Activated naive CD8-positive, alpha-beta T cell treated with anti-CD3 and anti-CD28 coated beads for 36 hours (primary cell): Measurements from ENCODE around the gene ZCCHC7. TPM values are rescaled to one million over a fixed set of nuclear protein-coding genes. Genes with fewer than 3 reads are reported as not detected.
A peak's percentile ranks its signal among the peaks of the same experiment; 100 is the strongest.

Source experiments
- DNase-seq: peaks from one replicate; pipeline ENCODE4 v3.0.0; 2021
- H3K27ac Mint-ChIP-seq: one replicate; pipeline ENCODE4 v1.8.0; 2022; ENCODE audit warnings: mild to moderate bottlenecking, moderate library complexity, mixed read lengths
- H3K27me3 Mint-ChIP-seq: one replicate; pipeline ENCODE4 v1.8.0; 2022; ENCODE audit warnings: mild to moderate bottlenecking, mixed read lengths
- H3K36me3 Mint-ChIP-seq: one replicate; pipeline ENCODE4 v1.8.0; 2021; ENCODE audit warnings: mild to moderate bottlenecking, mixed read lengths
- H3K4me1 Mint-ChIP-seq: one replicate; pipeline ENCODE4 v1.8.0; 2021; ENCODE audit warnings: mixed read lengths
- H3K4me3 Mint-ChIP-seq: one replicate; pipeline ENCODE4 v1.8.0; 2022; ENCODE audit warnings: mild to moderate bottlenecking, moderate library complexity, mixed read lengths
- H3K9me3 Mint-ChIP-seq: one replicate; pipeline ENCODE4 v1.8.0; 2022; ENCODE audit warnings: mixed read lengths
- total RNA-seq, 2 experiments: library from RNA; stranded (reverse); gene quantifications; one replicate each; pipeline ENCODE4 v1.2.3, GENCODE V29; 2021

The ZCCHC7 gene
- total RNA-seq, 2 experiments from 2014 or later: 35.4 to 37.5 TPM

- no peak overlapping the region for H3K27ac Mint-ChIP-seq
- H3K9me3 Mint-ChIP-seq: peaks cover 9% of the 10 kb centered on the region
- no peaks in the 10 kb centered on the region for H3K27me3 Mint-ChIP-seq
These were observed 139.6 kb downstream of the ZCCHC7 start for GRCh38 chr9:37259951-37260350.

GRCh38 chr9:37262410-37262809 is 142.0 kb downstream of the ZCCHC7 start:
- Mint-ChIP-seq H3K4me3 (no peak overlapping the region), H3K27me3 (no peaks in the 10 kb centered on the region), H3K36me3 (peaks cover 37% of the 10 kb centered on the region), H3K27ac (no peak overlapping the region), H3K9me3 (no peaks in the 10 kb centered on the region), H3K4me1 (peaks cover 12% of the 10 kb centered on the region)
- no peak for DNase-seq

More at GRCh38 chr9:37259951-37260350, 139.6 kb downstream of the ZCCHC7 start:
- H3K4me1 Mint-ChIP-seq: peaks cover 21% of the 10 kb centered on the region
- DNase-seq: no peak
- no peak overlapping the region for H3K4me3 Mint-ChIP-seq
- H3K36me3 Mint-ChIP-seq: peaks cover 50% of the 10 kb centered on the region

GRCh38 chr9:37264539-37264938 is 144.2 kb downstream of the ZCCHC7 start:
- DNase-seq: no peak
- no peaks in the 10 kb centered on the region for H3K27me3 Mint-ChIP-seq
- H3K4me1 Mint-ChIP-seq: peaks cover 10% of the 10 kb centered on the region
- no peak overlapping the region for H3K4me3 Mint-ChIP-seq
- H3K27ac Mint-ChIP-seq: no peak overlapping the region
- peaks cover 34% of the 10 kb centered on the region for H3K36me3 Mint-ChIP-seq
- no peaks in the 10 kb centered on the region for H3K9me3 Mint-ChIP-seq

GRCh38 chr9:37266630-37267029 is 146.3 kb downstream of the ZCCHC7 start:
- Mint-ChIP-seq H3K4me3 (no peak overlapping the region), H3K9me3 (peaks cover 2% of the 10 kb centered on the region), H3K4me1 (peaks cover 8% of the 10 kb centered on the region), H3K27ac (no peak overlapping the region), H3K27me3 (no peaks in the 10 kb centered on the region), H3K36me3 (peaks cover 30% of the 10 kb centered on the region)
- no peak for DNase-seq

GRCh38 chr9:37269221-37269620 is 148.8 kb downstream of the ZCCHC7 start:
- Mint-ChIP-seq H3K4me3 (no peak overlapping the region), H3K36me3 (peaks cover 42% of the 10 kb centered on the region), H3K27ac (no peak overlapping the region), H3K9me3 (peaks cover 11% of the 10 kb centered on the region), H3K4me1 (peaks cover 6% of the 10 kb centered on the region), H3K27me3 (no peaks in the 10 kb centered on the region)
- DNase-seq: no peak

- Mint-ChIP-seq H3K9me3 (peaks cover 13% of the 10 kb centered on the region), H3K27ac (no peak overlapping the region), H3K27me3 (no peaks in the 10 kb centered on the region), H3K4me3 (no peak overlapping the region), H3K4me1 (peaks cover 12% of the 10 kb centered on the region), H3K36me3 (peaks cover 54% of the 10 kb centered on the region)
- DNase-seq: no peak
These were observed 151.3 kb downstream of the ZCCHC7 start for GRCh38 chr9:37271679-37272078.

- H3K27ac Mint-ChIP-seq: no peak overlapping the region
These were observed 153.2 kb downstream of the ZCCHC7 start for GRCh38 chr9:37273595-37273994.

GRCh38 chr9:37281541-37281940 is 161.2 kb downstream of the ZCCHC7 start:
- Mint-ChIP-seq H3K27me3 (no peaks in the 10 kb centered on the region), H3K36me3 (peaks cover 23% of the 10 kb centered on the region), H3K4me3 (no peak overlapping the region), H3K27ac (no peak overlapping the region), H3K9me3 (peaks cover 1% of the 10 kb centered on the region), H3K4me1 (peaks cover 32% of the 10 kb centered on the region)
- no peak for DNase-seq

More at GRCh38 chr9:37273595-37273994, 153.2 kb downstream of the ZCCHC7 start:
- Mint-ChIP-seq H3K36me3 (peaks cover 62% of the 10 kb centered on the region), H3K9me3 (peaks cover 13% of the 10 kb centered on the region), H3K4me3 (no peak overlapping the region), H3K27me3 (no peaks in the 10 kb centered on the region), H3K4me1 (peaks cover 14% of the 10 kb centered on the region)
- DNase-seq: no peak

- peak overlapping the region; percentile 80 for H3K27ac Mint-ChIP-seq
- peaks cover 24% of the 10 kb centered on the region for H3K36me3 Mint-ChIP-seq
- H3K27me3 Mint-ChIP-seq: no peaks in the 10 kb centered on the region
- H3K4me1 Mint-ChIP-seq: peaks cover 41% of the 10 kb centered on the region
- peaks cover 7% of the 10 kb centered on the region for H3K9me3 Mint-ChIP-seq
- DNase-seq: no peak
- peak overlapping the region; percentile 46 for H3K4me3 Mint-ChIP-seq
These were observed 163.5 kb downstream of the ZCCHC7 start for GRCh38 chr9:37283730-37284325.

- H3K4me1 Mint-ChIP-seq: peaks cover 47% of the 10 kb centered on the region
- DNase-seq: no peak
- H3K9me3 Mint-ChIP-seq: peaks cover 10% of the 10 kb centered on the region
- H3K27ac Mint-ChIP-seq: peak overlapping the region; percentile 25
- peak overlapping the region; percentile 25 for H3K4me3 Mint-ChIP-seq
- H3K36me3 Mint-ChIP-seq: peaks cover 30% of the 10 kb centered on the region
- no peaks in the 10 kb centered on the region for H3K27me3 Mint-ChIP-seq
These were observed 164.3 kb downstream of the ZCCHC7 start for GRCh38 chr9:37284636-37285035.

GRCh38 chr9:37286530-37287175 is 166.3 kb downstream of the ZCCHC7 start:
- H3K27me3 Mint-ChIP-seq: no peaks in the 10 kb centered on the region
- H3K27ac Mint-ChIP-seq: peak overlapping the region; percentile 70
- peaks cover 32% of the 10 kb centered on the region for H3K36me3 Mint-ChIP-seq
- no peak overlapping the region for H3K4me3 Mint-ChIP-seq
- no peak for DNase-seq
- peaks cover 61% of the 10 kb centered on the region for H3K4me1 Mint-ChIP-seq
- peaks cover 13% of the 10 kb centered on the region for H3K9me3 Mint-ChIP-seq

GRCh38 chr9:37287317-37287716 is 166.9 kb downstream of the ZCCHC7 start:
- Mint-ChIP-seq H3K27me3 (no peaks in the 10 kb centered on the region), H3K27ac (peak overlapping the region; percentile 70), H3K4me3 (no peak overlapping the region)

GRCh38 chr9:37289631-37290030 is 169.3 kb downstream of the ZCCHC7 start:
- DNase-seq: no peak
- Mint-ChIP-seq H3K9me3 (peaks cover 13% of the 10 kb centered on the region), H3K27me3 (no peaks in the 10 kb centered on the region), H3K36me3 (peaks cover 35% of the 10 kb centered on the region), H3K27ac (peak overlapping the region; percentile 99), H3K4me1 (peaks cover 64% of the 10 kb centered on the region), H3K4me3 (no peak overlapping the region)

More at GRCh38 chr9:37287317-37287716, 166.9 kb downstream of the ZCCHC7 start:
- peaks cover 61% of the 10 kb centered on the region for H3K4me1 Mint-ChIP-seq
- H3K9me3 Mint-ChIP-seq: peaks cover 13% of the 10 kb centered on the region
- no peak for DNase-seq
- H3K36me3 Mint-ChIP-seq: peaks cover 32% of the 10 kb centered on the region

- Mint-ChIP-seq H3K27ac (peak overlapping the region; percentile 99), H3K36me3 (peaks cover 35% of the 10 kb centered on the region), H3K4me1 (peaks cover 65% of the 10 kb centered on the region), H3K9me3 (peaks cover 13% of the 10 kb centered on the region), H3K27me3 (no peaks in the 10 kb centered on the region), H3K4me3 (no peak overlapping the region)
- no peak for DNase-seq
These were observed 170.1 kb downstream of the ZCCHC7 start for GRCh38 chr9:37290366-37290939.

GRCh38 chr9:37290940-37291485 is 170.6 kb downstream of the ZCCHC7 start:
- H3K27ac Mint-ChIP-seq: peak overlapping the region; percentile 99
- no peak for DNase-seq
- H3K36me3 Mint-ChIP-seq: peaks cover 39% of the 10 kb centered on the region
- H3K9me3 Mint-ChIP-seq: peaks cover 13% of the 10 kb centered on the region
- H3K4me3 Mint-ChIP-seq: peak overlapping the region; percentile 57
- H3K4me1 Mint-ChIP-seq: peaks cover 68% of the 10 kb centered on the region
- H3K27me3 Mint-ChIP-seq: no peaks in the 10 kb centered on the region
